ENCODE data around the gene VIPR1. TPM values are rescaled to one million over a fixed set of nuclear protein-coding genes. Genes with fewer than 3 reads are reported as not detected.

Gene VIPR1
- total RNA-seq, 1 donor from 2014 or later = 0.41 TPM

DNA sequence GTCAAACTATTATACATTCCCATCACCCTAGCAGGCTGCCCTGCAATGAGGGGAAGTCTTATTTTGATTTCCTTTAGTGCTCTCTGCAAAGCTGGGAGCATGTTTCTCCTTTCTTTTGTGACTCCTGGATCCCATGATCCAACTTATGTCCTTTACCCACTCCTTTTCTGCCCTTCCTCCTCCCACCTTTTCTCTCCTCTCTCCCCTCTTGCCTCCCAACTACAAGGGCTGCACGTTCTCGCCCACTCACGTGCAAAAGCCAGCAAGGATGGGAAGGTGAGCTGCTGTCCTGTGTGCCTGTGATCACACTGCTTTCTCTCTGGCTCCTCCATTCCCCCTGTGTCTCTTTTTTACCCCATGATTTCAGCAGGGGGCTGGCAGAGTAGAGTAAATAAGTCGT is 6.1 kb downstream of the VIPR1 start:
- DNase-seq (ENCODE audit: low spot score in 2 of 2) = no peak
- FAIRE-seq = no peak

DNA sequence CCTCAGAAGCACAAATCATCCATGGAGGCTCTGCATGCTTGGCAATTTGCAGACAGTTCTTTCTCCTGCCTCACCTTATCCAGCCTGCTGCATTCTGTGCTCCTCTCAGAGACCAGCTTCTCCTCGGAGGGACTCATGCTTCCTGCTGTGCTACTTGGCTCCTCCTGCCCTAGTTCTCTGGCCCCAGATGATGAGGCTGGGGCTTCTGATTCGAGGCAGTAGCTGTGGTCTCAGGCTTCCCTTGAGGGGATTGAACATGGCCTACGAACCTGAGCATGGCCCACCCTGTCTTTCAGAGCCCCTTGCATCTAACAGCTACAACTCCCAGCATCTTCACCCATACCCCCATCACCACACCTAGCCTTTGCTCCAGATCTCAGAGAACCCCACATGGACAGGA is 6.7 kb downstream of the VIPR1 start:
- DNase-seq (ENCODE audit: low spot score in 2 of 2) = no peak
- no peak for FAIRE-seq

DNA sequence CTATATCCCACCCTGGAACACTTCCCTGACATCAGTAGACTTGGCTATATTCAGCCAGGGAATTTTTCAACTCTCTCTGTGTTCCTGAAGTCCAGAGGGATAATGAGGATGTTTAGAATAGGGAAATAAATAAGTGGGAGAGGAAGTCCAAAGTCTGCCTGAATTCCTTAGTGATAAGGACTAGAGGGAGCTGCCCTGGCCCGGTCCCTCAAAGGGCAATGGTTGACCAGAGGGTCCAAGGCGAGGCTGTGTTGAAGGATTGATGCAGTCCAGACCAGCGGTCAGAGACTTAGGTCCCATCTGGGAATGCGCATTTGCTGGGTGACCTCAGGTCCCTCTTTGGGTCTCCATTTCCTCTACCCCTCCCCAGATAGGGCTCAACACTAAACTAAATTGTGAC is 7.9 kb downstream of the VIPR1 start:
- no peak for FAIRE-seq

DNA sequence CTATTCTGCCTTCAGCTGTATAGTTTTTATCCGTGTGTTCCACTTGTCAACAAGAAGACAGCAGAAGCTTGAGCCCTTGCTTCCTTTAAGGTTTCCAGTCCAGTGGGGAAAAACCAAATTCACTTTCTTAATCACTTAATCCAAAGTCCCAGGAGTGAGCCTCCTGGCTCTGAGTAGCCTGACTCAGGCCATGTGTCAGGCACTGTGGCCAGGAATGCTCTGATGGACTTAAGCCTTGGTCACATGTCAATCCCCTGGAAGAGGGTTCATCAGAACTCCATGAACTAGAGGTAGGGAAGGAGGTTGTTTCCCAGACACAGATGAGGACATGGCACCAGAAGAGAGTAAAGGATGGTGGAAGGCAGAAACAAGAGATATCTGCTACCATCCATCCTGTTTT is 8.8 kb downstream of the VIPR1 start:
- no peak for FAIRE-seq
- no peak for DNase-seq (ENCODE audit: low spot score in 2 of 2)

More for the DNA sequence above, 7.9 kb downstream of the VIPR1 start:
- DNase-seq (ENCODE audit: low spot score in 2 of 2) = no peak

DNA sequence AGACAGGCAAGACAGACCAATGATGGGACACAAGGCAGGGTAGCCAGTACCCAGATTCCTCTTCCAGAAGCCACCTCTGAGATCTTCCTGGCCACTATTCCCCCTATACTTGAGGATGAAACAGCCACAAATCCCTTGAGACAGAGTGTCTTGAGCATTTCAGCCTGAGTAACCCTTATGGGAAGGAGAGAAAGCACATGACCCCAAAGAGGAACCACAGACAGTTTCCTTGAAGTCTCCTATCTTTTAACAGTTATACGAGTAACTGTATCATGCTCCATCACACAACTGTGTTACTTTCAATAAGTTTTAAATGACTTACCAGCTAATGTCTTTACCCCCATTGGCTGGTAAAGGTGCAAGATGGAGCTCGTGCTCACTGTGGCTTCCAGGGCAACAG is 9.3 kb downstream of the VIPR1 start:
- DNase-seq (ENCODE audit: low spot score in 2 of 2) (no peak), FAIRE-seq (no peak)

DNA sequence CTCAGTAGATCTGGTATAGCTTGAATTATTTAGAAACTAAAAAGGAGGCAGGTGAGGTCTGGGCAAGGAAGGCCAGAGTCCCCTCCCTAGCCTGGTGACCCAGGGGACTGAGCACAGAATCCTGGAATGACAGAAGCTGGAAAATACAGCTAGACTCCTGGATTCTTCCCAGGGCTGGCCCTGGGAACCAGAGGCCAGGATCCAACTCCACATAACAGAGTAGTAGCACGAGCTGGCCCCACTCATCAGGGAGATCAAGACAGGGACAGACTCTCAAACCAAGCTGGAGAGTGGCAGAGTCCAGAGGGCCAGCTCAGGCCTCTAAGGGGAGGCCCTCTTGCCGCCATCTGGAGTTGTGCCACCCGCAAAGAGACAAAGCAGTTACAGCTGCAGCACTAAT is 10.7 kb downstream of the VIPR1 start:
- DNase-seq (ENCODE audit: low spot score in 2 of 2) (no peak), FAIRE-seq (no peak)

DNA sequence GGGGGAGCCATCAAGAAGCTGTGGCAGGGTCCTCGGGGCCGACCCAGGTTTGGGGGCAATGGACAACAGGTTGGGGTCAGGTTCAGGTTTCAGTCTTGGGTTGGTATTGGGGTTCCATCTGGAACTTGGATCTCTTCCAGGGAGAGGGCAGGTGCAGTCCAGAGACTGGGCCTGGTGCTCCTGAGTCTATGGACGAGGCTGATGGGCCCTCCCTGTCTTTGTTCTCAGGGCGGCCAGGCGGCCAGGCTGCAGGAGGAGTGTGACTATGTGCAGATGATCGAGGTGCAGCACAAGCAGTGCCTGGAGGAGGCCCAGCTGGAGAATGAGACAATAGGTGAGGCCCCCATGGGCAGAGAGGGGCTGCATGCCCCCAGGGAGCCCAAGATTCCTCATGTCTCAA is 11.1 kb downstream of the VIPR1 start:
- FAIRE-seq = no peak
- no peak for DNase-seq (ENCODE audit: low spot score in 2 of 2)

DNA sequence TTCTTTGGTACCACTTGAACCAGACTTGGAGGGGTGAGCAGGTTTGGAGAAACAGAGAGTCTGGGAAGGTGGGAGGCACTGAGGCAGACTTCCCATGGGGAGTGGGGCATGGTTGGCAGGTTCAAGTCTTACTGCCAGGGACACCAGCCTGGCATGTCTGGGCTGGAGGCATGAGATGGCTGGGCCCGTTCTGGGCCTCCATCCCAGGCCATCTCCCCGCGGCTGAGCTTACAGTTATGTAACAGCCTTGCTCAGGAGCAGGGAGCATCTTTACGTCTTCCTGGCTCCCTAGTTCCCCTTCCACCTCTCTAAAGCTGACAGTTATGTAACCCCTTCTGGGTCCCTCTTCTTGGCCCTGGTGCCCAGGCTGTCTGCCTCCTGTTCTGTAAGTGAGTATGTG is 12.4 kb downstream of the VIPR1 start:
- no peak for DNase-seq (ENCODE audit: low spot score in 2 of 2)
- FAIRE-seq = no peak

DNA sequence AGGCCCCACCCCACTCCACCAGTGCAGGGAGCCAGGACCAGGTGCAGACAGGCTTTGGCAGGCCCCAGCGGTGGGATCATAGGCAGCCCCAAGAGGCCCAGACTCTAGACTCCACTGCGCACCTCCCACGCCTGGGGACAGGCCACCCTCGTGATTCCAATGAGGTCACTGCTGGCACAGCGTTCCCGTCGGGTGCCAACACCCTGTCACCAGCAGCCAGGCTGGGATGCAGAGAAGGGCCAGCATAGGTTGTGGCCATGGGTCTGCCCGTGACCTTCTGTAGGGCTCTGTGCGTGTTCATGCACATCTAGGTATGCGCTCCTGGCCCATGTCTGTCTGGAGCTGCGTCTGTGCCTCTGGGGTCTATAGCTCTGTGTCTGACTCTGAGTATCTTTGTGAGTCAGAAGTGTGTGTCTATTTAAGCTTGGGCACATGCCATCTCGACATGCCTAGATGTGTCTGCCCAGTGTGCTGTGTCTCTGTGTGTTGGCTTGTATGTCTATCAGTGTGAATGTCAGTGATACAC is 13.0 kb downstream of the VIPR1 start:
- DNase-seq (ENCODE audit: low spot score in 2 of 2) (no peak), FAIRE-seq (no peak)

DNA sequence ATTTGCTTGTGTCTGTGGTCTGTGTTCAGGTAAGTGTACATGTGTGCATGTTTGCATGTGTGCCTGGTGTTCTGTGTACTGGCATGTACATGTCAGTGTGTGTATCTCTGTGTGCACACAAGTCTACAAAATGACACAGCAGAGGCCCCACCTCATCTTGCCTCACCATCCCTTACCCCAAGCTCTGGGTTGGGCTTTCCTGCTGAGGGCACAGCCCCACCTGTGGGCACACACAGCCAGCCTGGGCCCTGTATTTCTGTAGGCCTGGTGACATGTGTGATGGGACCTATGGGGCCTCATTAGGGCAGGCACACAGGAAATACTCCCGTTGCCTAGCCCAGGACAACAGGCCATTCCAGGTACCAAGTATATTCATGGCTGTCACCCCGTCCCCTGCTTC is 13.5 kb downstream of the VIPR1 start:
- no peak for FAIRE-seq
- DNase-seq (ENCODE audit: low spot score in 2 of 2) = no peak

DNA sequence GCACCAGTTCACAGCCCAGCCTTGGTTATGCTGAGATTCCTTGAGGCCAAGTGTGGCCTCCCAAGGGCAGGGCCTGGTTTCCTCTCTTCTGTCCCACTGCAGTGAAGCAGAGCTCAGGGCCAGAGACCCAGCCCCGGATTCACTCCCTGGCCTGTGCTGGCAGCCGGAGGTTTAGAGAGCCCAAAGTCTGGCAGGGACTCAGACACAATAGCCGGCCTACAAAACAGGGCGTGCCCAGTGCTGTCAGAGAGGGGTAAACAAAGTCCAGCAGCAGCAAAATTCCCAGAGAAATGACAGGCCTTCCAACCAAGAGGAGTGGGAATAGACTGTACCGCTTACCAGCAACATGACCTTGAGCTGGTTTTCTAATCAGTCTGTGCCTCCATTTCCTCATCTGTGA is 14.0 kb downstream of the VIPR1 start:
- no peak for FAIRE-seq

DNA sequence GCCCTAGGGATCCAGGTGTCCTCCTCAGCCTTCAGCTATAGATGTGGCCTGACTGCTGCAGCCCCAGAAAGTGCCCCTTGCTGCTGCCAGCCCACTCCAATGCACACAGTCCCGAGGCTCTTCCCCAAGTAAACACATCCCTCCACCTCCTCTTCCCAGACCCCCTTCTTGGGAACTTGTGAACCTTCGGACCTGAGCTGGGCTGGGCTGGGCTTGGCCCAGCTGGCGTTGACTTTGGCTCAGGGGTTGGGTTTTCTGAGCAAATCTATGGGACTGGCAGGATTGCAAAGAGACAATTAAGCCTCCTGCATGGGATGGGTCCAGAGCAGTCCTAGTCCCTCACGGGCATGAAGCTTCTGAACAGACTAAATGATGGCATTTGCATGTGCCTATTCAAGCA is 14.7 kb downstream of the VIPR1 start:
- FAIRE-seq (no peak), DNase-seq (ENCODE audit: low spot score in 2 of 2) (no peak)

More for the DNA sequence above, 14.0 kb downstream of the VIPR1 start:
- no peak for DNase-seq (ENCODE audit: low spot score in 2 of 2)

DNA sequence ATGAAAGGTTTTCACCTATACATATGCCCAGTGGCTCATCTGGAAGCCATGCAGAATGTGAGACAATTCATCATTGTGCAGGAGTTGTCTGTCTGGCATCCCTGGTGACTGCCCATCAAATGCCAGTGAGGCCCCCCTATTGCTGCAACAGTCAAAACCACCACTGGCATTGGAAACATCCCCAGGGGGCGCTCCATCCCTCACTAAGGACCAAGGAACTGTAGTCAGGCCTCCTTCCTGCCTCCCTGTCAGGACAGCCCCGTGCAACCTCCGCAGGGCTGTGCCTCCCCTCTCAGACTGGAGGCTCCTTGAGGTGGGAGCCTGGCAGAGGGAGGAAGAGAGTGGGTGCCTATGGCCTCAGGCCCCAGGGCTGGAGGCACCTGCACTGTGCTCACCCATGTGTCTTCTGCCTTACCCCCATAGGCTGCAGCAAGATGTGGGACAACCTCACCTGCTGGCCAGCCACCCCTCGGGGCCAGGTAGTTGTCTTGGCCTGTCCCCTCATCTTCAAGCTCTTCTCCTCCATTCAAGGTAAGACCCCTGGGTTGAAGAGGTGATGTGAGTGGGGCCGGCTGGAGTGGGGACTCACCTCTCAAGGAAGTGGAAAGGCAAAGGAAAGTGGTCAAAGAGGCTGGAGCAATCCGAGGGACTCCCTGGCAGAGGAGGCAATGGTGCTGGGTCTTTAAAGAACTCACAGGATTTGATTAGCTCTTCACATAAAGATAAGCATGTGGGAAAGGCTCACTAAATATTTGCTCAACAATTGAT is 16.5 kb downstream of the VIPR1 start:
- no peak for FAIRE-seq

DNA sequence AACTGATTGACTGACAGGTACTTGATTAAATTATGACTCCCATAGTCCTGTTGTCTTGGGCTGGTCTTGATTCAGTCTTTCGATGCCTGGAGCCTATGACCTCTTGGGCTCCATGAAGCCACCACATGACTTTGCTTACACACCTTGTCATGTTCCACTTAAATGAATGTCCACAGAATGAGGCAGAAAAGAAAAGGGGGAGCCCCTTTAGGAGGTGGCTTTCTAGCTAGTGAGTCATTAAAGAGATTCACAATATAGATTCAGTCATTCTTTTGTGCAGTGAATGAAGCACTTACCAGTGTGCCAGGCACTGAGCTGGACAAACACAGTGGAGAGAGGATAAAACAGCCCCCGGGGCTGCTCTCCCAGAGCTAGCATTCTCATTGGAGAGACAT is 17.1 kb downstream of the VIPR1 start:
- DNase-seq (ENCODE audit: low spot score in 2 of 2) (no peak), FAIRE-seq (no peak)

More for the DNA sequence above, 16.5 kb downstream of the VIPR1 start:
- DNase-seq (ENCODE audit: low spot score in 2 of 2) = no peak

DNA sequence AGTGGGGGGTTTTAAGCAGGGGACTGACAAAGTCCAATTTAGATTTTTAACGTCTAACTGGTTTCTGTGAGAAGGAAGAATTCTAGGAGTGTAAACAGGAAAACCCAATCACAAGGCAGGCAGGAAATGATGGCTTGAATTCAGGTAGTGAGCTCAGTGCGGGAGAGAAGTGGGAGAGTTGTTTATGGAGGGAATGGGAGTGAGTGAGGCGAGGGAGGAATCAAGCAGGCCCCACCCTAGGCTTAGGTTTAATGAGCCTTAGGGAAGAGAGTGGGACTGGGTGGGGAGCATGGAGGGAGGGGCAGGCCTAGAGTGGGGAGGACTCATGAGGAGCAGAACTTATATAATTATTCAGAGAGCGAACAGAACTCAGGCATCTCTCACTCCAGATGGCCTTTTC is 17.9 kb downstream of the VIPR1 start:
- DNase-seq (ENCODE audit: low spot score in 2 of 2) = no peak
- no peak for FAIRE-seq

DNA sequence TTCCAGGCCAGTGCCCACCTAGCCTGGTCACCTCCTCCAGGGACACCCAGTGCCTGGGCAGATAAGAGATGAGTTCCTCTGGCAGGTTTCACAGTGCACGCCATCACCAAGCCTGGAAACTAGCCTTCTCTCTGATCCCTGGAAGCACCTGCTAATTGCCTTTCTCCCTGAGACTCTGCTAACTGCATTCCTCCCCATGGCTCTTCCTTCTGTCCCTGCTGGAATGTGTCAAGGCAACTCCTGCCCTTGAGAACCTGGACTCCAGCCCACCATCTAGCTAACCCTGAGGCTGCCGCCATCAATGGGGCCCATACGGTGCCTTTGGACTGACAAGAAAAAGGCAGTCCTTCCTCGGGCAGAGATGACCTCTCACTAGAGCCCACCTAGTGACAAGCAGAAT is 18.5 kb downstream of the VIPR1 start:
- FAIRE-seq (no peak), DNase-seq (ENCODE audit: low spot score in 2 of 2) (no peak)

DNA sequence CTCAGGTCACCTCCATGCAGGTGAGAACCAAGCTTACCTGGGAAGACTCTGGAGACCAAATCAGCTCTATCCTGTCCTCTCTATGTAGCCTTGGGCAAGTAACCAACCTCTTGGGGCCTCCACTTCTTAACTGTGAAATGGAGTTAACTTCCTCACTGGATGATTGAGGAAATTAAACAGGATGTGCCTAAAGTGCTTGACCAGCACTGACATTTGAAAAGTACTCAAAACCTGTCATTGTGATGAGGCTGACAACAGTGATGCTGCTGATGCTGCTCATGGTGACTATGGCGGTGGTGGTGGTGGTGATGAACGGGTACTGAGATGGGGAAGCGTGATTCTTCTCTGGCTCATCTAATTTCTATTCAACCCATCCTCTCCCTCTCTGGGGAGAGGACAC is 22.3 kb downstream of the VIPR1 start:
- DNase-seq (ENCODE audit: low spot score in 2 of 2) (no peak), FAIRE-seq (no peak)

DNA sequence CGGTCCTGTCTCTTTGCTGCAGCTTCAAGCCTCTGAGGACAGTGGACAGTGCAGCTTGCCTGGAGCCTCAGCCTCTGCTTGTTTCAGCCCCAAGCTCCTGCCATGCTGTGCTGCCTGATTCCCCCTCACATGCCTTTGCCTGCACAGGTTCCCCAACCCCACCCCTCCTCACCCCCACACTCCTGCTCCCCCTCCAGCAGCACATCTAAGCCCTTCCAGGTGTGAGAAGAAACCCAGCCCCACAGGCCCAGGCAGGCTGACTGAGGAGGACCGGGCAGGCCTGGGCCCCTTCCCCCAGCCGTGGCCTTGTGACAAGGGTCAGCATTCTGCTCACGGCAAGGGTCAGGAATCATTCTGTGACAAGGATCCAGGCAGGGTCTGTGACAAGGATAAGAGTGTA is 22.8 kb downstream of the VIPR1 start:
- DNase-seq (ENCODE audit: low spot score in 2 of 2) (no peak), FAIRE-seq (no peak)

DNA sequence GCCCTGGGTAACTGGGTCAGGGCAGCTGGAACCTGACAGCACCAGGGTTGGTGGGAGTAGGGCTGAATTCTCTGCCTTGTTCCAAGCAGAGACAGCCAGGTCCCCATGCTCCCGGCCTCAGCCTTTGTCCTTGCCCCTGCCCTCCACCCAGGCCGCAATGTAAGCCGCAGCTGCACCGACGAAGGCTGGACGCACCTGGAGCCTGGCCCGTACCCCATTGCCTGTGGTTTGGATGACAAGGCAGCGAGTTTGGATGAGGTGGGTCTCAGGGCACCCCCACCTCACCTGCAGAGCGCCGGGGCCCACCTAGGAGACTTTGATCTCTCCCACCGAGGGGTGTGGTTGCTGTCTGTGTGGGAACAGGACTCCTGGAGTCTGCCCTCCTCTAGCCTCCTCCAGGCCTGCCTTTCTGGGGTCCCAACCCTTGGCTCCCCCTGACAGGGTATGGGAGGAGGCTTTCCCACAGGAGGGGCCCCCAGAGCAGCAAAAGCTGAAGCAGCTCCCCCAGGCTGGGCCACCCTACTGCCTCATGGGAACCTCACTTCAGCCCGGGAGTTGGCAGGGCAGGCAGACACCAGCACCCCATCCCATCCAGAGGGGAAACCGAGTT is 23.4 kb downstream of the VIPR1 start:
- FAIRE-seq = no peak
- DNase-seq (ENCODE audit: low spot score in 2 of 2) = no peak

DNA sequence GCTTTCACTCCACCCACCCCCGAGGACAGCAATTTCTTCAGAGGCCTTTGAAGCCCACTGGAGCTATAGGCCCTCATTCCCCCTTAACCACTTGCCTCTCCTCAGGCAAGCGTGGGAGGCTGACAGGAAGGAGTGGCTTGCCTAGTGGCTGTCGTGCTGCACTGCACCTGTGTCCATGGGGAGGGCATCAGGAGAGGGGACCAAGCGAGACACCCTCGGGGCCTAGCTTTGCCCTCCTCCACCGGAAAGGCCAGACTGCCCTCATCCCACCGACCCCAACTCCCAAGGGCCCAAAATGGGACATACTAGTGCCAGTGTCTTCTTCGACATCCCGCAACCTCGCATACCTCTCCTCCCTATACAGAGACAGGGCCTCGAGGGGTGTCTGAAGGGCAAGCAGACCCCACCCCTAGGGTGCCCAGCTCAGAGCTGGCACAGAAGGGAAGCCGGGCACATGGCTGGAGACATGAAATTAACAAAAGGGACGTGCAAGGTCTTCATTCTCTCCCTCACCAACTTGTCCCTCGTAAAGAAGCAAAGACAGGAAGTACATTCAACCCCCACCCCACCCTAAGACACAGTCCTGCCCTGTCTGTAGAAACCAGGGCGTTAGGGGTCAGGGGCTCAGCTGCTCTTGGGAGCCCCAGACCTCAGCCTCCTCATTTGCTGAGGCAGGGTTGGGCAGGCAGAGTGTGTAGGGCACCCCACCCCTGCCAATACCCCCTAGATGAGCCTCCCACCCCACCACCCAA is 24.3 kb downstream of the VIPR1 start:
- DNase-seq (ENCODE audit: low spot score in 2 of 2) (no peak), FAIRE-seq (no peak)

DNA sequence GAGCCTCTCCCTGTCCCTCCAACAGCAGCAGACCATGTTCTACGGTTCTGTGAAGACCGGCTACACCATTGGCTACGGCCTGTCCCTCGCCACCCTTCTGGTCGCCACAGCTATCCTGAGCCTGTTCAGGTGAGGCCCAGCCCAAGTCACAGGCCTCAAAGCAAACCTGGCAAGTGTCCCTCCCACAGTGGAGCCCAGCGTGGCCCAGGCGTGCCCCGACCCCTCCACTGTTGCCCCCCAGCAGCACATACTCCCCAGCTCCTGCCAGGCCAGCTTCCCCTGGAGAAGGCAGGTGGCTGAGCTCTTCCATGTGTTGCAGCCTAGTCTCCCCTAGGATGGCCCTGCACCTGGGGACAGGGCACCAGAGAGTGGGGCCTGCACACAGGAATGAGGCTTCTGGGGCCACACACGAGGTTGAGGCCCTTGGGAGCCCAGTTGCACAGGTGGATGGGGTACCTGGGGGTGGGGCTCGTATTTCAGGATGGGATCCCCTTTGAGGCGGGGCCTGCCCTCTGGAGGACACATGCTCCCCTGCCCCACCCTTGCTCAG is 25.0 kb downstream of the VIPR1 start:
- FAIRE-seq (no peak), DNase-seq (ENCODE audit: low spot score in 2 of 2) (no peak)

All from frontal cortex (tissue), 4 donors.